Stomach (tissue), 4 donors: ENCODE measurements around the gene KCNK7.

Source experiments
- CTCF ChIP-seq, 7 experiments: fragments of 450-650 bp in 4 of 7; fragments of 200-600 bp in 3 of 7; sonication (generic) in 3 of 7; IDR thresholded peaks; one replicate each; pipeline ENCODE4 v1.5.1; 2016 to 2019; ENCODE audit warnings: antibody characterized with exemption in 7 of 7, control low read depth in 2 of 7, mild to moderate bottlenecking in 1 of 7
- EP300 ChIP-seq: sonication (generic); formaldehyde crosslinking; IDR thresholded peaks from one replicate; pipeline ENCODE4 v1.6.1; 2017; ENCODE audit warnings: antibody characterized with exemption
- POLR2A ChIP-seq, 4 donors: fragments of 450-650 bp; IDR thresholded peaks; one replicate each; pipeline ENCODE4 v1.6.1; 2016; ENCODE audit warnings: antibody characterized with exemption in 4 of 4, control low read depth in 2 of 4, mild to moderate bottlenecking in 1 of 4, moderate library complexity in 1 of 4
- POLR2AphosphoS5 ChIP-seq, 3 donors: sonication (generic); formaldehyde crosslinking; IDR thresholded peaks; one replicate each; pipeline ENCODE4 v1.6.1; 2016; ENCODE audit warnings: antibody characterized with exemption in 3 of 3

GRCh38 chr11:65636108-65637031, 40.8 kb upstream of the KCNK7 start:
- TF ChIP-seq POLR2A (IDR thresholded peaks at IDR 0.05) (no peak), EP300 (no peak), CTCF (IDR thresholded peaks at IDR 0.05) (no peak), POLR2AphosphoS5 (IDR thresholded peaks at IDR 0.05) (no peak)
